GM10248 (cell line): ENCODE data around the gene ARHGEF6.
A peak's percentile ranks its signal among the peaks of the same experiment; 100 is the strongest.

Experiments
- CTCF ChIA-PET: fragments of 300-600 bp; sonication (Branson Sonifier 250); formaldehyde crosslinking; extraction: SDS; loops from one replicate; lab custom pipeline; 2021; ENCODE audit warnings: antibody characterized with exemption; lab: Yijun Ruan, JAX
- POLR2A ChIA-PET: fragments of 350-650 bp; sonication (Branson Sonifier 250); formaldehyde crosslinking; extraction: SDS; loops from one replicate; lab custom pipeline; 2020; ENCODE audit warnings: antibody characterized with exemption; lab: Yijun Ruan, JAX
- DNase-seq: peaks from one replicate; pipeline ENCODE4 v3.0.0; 2012; ENCODE audit errors: extremely low spot score
- TF ChIP-seq, protein P1 (sequence below): IDR thresholded peaks from 2 replicates; pipeline ENCODE4 v1.5.1; 2012; ENCODE audit warnings: mild to moderate bottlenecking, low read depth; ENCODE audit errors: extremely low read depth, missing control alignments, control extremely low read depth

Gene ARHGEF6

DNA sequence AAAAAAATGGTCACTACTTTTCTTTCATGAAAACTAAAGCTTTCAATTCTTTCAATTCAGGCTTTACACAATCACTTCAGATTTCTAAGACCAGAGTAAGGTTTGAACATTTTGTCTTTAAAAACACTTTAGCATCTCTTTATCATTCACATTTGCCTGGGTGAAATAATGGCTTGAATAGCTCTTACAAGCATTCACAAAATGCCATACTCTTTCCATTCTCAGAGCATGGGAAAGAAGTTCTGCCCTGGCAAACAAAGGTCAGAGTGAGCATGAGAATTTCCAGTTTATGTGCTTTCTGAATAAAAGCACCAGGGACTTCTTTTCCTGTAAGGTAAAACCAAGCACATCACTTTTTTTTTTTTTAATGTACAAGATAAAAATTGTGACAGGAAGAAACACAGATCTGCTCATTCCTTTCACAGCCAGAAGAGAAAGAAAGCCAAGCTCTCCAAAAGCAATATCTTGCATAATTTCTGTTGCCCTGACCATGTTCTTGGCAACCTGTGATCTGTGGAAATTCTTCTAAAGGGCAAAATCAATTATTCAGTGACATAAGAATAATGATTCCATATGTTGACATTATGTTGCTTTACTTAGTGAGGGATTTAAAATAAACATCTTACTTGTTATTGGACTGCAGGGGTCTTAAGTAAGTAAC, 68.0 kb downstream of the ARHGEF6 start:
- DNase-seq = no peak
- ChIA-PET CTCF (interaction anchor here (1.4 to 2.2 kb wide), 2 partner anchors 15 to 18 kb away, joined by 3 to 5 read pairs; no protein-coding TSS in a partner anchor), POLR2A (no interaction called here)
- TF ChIP-seq, protein P1, sequence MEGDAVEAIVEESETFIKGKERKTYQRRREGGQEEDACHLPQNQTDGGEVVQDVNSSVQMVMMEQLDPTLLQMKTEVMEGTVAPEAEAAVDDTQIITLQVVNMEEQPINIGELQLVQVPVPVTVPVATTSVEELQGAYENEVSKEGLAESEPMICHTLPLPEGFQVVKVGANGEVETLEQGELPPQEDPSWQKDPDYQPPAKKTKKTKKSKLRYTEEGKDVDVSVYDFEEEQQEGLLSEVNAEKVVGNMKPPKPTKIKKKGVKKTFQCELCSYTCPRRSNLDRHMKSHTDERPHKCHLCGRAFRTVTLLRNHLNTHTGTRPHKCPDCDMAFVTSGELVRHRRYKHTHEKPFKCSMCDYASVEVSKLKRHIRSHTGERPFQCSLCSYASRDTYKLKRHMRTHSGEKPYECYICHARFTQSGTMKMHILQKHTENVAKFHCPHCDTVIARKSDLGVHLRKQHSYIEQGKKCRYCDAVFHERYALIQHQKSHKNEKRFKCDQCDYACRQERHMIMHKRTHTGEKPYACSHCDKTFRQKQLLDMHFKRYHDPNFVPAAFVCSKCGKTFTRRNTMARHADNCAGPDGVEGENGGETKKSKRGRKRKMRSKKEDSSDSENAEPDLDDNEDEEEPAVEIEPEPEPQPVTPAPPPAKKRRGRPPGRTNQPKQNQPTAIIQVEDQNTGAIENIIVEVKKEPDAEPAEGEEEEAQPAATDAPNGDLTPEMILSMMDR = no peak

DNA sequence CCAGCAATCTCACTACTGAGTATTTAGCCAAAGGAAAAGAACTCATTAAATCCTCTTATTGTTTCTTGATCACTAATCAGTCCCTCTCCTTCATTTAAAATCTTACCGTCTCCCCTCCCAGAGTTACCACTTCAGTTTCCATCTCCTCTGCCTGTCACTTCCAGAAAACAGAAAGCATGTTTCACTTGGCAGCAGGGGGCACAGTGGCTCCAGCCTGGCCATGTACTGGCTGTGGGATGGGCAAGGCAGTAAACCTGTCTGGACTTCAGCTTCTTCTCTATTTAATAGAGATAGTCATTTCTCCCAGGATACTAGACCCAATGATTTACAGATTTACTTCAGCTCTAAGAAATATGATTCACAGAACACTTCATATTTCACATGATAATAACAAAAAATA, 69.6 kb downstream of the ARHGEF6 start:
- no peak for DNase-seq
- CTCF ChIA-PET = interaction anchor here (1.6 kb wide), 1 partner anchor 41 kb away, joined by 3 read pairs; no protein-coding TSS in a partner anchor
- TF ChIP-seq, protein P1 = peak; percentile 34
- POLR2A ChIA-PET = no interaction called here

DNA sequence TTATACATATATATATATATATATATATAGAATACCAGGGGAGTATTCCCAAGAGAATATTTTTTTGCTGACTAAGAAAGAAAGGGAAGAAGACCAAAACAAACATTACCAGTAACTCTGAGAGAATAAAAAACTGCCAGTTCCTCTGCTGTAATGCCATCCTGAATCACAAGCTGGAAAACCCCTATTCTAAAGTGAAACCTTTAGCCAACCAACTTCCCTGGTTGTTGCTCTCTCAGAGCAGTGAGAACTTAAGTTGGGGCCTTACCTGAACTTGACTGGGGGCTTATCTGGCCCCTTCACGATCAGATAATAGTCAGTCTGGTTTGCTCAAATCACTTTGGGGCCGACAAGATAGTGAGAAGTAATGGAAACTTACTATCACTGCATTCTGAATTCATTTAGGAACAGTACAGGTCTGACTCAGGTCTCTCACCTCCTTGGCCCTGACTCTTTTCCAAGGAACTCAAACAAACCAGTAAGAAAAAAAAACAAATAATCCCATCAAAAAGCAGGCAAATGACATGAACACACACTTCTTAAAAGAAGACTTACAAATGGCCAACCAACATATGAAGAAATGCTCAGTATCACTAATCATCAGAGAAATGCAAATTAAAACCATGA, 70.3 kb downstream of the ARHGEF6 start:
- ChIA-PET CTCF (interaction anchor here (1.2 to 1.6 kb wide), 2 partner anchors 42 to 102 kb away, joined by 3 read pairs; no protein-coding TSS in a partner anchor), POLR2A (no interaction called here)
- TF ChIP-seq, protein P1 = no peak
- DNase-seq = peak; percentile 14

DNA sequence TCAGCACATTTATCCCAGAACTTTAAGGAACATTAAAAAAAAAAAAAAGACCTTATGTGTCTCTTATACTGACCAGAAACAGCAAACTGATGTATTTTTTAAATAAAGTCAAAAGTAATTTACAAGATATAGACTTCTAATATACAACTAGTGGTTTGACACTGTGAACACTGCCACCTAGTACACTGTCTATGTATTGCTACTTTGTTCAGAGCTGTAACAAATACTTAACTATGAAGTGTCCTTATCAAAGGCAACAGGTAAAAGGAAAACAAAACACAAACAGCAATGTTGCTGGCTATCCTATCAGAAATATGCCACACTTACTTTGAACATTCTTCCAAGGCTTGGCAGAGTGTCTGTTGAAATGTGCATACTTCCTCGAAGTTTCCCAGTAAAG, 72.4 kb downstream of the ARHGEF6 start:
- CTCF ChIA-PET = interaction anchor here (1.2 to 4.3 kb wide), 2 partner anchors 12 to 45 kb away, joined by 3 to 30 read pairs; no protein-coding TSS in a partner anchor
- TF ChIP-seq, protein P1 = peak; percentile 36
- POLR2A ChIA-PET = no interaction called here
- peak; percentile 11 for DNase-seq

DNA sequence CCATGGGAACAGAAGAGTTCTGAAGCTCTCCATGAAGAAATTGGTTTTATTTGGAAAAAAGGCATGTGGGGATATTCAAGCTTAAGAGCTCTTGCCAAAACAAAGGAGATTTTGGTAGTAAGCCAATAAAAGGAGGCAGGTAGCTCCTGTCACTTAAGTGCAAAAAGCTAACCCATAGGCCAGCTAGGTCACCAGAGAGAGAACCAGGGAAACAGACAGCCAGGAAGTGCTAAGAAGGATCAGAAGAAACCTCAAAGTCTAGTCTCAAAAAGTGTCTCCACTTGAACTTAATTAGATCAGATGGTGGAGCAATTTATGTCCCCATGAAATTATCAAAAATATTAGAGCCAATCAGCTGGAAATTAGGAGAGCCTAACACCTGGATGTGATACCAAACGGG, 83.6 kb downstream of the ARHGEF6 start:
- ChIA-PET POLR2A (no interaction called here), CTCF (interaction anchor here (0.8 to 5.4 kb wide), 7 partner anchors 10 to 669 kb away, joined by 3 to 34 read pairs (median 3); no protein-coding TSS in a partner anchor)
- DNase-seq = no peak
- TF ChIP-seq, protein P1 = no peak

DNA sequence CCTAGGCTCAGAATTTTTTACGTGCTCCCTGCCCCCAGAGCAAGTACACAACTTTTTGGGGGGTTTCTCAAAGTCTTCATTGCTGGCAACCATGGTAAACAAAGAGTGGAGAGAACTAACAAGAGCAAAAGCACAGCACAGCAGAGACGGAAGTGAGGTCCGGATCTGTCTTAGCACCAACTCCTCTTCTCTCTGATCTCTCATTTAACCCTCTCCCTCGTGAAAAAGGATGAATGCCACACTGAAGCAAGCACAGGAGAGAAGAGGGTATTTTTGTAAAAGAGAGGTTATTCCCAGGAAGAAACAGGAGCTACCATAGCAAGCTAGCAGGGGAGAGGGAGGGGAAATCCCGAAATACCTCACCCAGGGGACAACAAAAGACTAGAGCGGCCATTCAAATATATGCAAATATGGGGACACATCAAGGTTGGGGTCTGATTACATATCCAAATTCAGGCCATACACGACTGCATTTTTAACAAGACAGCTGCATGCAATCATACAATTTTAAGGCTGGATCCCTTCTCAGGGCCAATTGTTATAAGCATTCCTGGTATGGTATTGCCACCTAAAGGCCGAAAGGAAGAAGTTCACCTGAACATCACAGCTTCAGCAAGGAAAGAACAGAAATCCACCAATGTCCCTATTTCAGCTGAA, 86.2 kb downstream of the ARHGEF6 start:
- ChIA-PET POLR2A (interaction anchor here (0.7 kb wide), 1 partner anchor 198 kb away, joined by 3 read pairs; no protein-coding TSS in a partner anchor), CTCF (interaction anchor here (0.8 to 5.4 kb wide), 22 partner anchors 9 to 666 kb away, joined by 3 to 34 read pairs (median 4); no protein-coding TSS in a partner anchor)
- TF ChIP-seq, protein P1 = peak; percentile 52
- DNase-seq = peak; percentile 54
